ENCODE results near the gene FAM234A. TPM values are rescaled to one million over a fixed set of nuclear protein-coding genes. Genes with fewer than 3 reads are reported as not detected.

FAM234A gene
- total RNA-seq, 1 experiment from 2014 or later, result 94.9 TPM

- no peak overlapping the region for H3K23ac ChIP-seq (ENCODE audit: insufficient read length, low read depth, low read length)
- no peak overlapping the region for H3K4me2 ChIP-seq (ENCODE audit: insufficient read depth, insufficient read length, low read length)
- H4K8ac ChIP-seq (replicated peaks; ENCODE audit: insufficient read length, low read depth, low read length), result no peak overlapping the region
- no peak overlapping the region for H2BK12ac ChIP-seq (ENCODE audit: insufficient read length, low read depth, low read length)
- no peak for DNase-seq
- H3K79me1 ChIP-seq (ENCODE audit: insufficient read depth, low read depth, low read length, poor library complexity, severe bottlenecking), result no peaks in the 10 kb centered on the region
- H3T11ph ChIP-seq (ENCODE audit: low read length), result no peak overlapping the region
- Mint-ChIP-seq H3K4me3 (no peak overlapping the region), H3K27me3 (ENCODE audit: low read depth) (no peaks in the 10 kb centered on the region), H3K36me3 (ENCODE audit: insufficient read depth in 1 of 3, low read depth in 3 of 3) (peaks cover 26 to 50% (median 48%) of the 10 kb centered on the region in 3 experiments), H3K27ac (no peak overlapping the region), H3K9me3 (peaks cover 7 to 8% of the 10 kb centered on the region in 2 experiments), H3K4me1 (no peaks in the 10 kb centered on the region)
- H2BK120ac ChIP-seq (ENCODE audit: low read depth, low read length, poor library complexity, severe bottlenecking), result no peak overlapping the region
- H3K79me2 ChIP-seq (ENCODE audit: insufficient read depth, low read length), result no peaks in the 10 kb centered on the region
- no peak overlapping the region for H2AK5ac ChIP-seq (ENCODE audit: insufficient read length, low read length)
- no peak overlapping the region for H4K91ac ChIP-seq (ENCODE audit: insufficient read length, low read depth, low read length)
- no peak overlapping the region for H2AFZ ChIP-seq (ENCODE audit: low read length)
- no peak overlapping the region for H2BK20ac ChIP-seq (ENCODE audit: low read depth, low read length, poor library complexity, severe bottlenecking)
- no peak overlapping the region for H2BK5ac ChIP-seq (ENCODE audit: insufficient read length, low read length)
- no peak overlapping the region for H3K56ac ChIP-seq (ENCODE audit: insufficient read length, low read depth, low read length)
- H3K27ac ChIP-seq (ENCODE audit: insufficient read length, low read depth, low read length), result no peak overlapping the region
- H3K23me2 ChIP-seq (ENCODE audit: insufficient read length, low read depth, low read length, poor library complexity, severe bottlenecking), result no peaks in the 10 kb centered on the region
- H3K4me1 ChIP-seq (ENCODE audit: insufficient read depth, low read length), result no peaks in the 10 kb centered on the region
- no peak overlapping the region for H3K18ac ChIP-seq (ENCODE audit: insufficient read length, low read depth, low read length)
- TF ChIP-seq, protein P1, sequence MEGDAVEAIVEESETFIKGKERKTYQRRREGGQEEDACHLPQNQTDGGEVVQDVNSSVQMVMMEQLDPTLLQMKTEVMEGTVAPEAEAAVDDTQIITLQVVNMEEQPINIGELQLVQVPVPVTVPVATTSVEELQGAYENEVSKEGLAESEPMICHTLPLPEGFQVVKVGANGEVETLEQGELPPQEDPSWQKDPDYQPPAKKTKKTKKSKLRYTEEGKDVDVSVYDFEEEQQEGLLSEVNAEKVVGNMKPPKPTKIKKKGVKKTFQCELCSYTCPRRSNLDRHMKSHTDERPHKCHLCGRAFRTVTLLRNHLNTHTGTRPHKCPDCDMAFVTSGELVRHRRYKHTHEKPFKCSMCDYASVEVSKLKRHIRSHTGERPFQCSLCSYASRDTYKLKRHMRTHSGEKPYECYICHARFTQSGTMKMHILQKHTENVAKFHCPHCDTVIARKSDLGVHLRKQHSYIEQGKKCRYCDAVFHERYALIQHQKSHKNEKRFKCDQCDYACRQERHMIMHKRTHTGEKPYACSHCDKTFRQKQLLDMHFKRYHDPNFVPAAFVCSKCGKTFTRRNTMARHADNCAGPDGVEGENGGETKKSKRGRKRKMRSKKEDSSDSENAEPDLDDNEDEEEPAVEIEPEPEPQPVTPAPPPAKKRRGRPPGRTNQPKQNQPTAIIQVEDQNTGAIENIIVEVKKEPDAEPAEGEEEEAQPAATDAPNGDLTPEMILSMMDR (conservative IDR thresholded peaks at IDR 0.05), result no peak
- no peaks in the 10 kb centered on the region for H4K20me1 ChIP-seq (ENCODE audit: control insufficient read depth, insufficient read depth, insufficient read length)
- no CpG with 5 or more reads among the region's 50 CpGs for WGBS (ENCODE audit: extremely low coverage, insufficient read length, low lambda C conversion rate)
- H3K4ac ChIP-seq (ENCODE audit: low read depth, low read length), result no peak overlapping the region
- H3K9me3 ChIP-seq (ENCODE audit: control insufficient read depth, low read depth, low read length), result no peaks in the 10 kb centered on the region
- H2BK15ac ChIP-seq (ENCODE audit: low read depth, low read length), result no peak overlapping the region
- no peaks in the 10 kb centered on the region for H3K27me3 ChIP-seq (ENCODE audit: insufficient read depth, low read length)
- H3K14ac ChIP-seq (ENCODE audit: insufficient read depth, low read length), result no peak overlapping the region
- no peak overlapping the region for H3K9ac ChIP-seq (ENCODE audit: extremely low read depth, insufficient read length, low read length)
- no peak overlapping the region for H4K5ac ChIP-seq (ENCODE audit: insufficient read length, low read depth, low read length)
Observed at GRCh38 chr16:290681-291405, 56.2 kb downstream of the FAM234A start.

Data from H9 (cell line).